Stomach (tissue), 9 donors: Measurements from ENCODE around the gene SMIM35. TPM values are rescaled to one million over a fixed set of nuclear protein-coding genes. Genes with fewer than 3 reads are reported as not detected.

Experiments
- DNase-seq, 2 donors: peaks; one replicate each; pipeline versions ENCODE4 v3.0.0 to v3.0.0-alpha.2; 2013 to 2019
- H3K27ac ChIP-seq, 5 donors: fragments of 200-600 bp in 4 of 5; sonication (generic) in 4 of 5; one replicate each; pipeline ENCODE4 v1.5.1; 2013 to 2019; ENCODE audit warnings: mild to moderate bottlenecking in 1 of 5, moderate library complexity in 1 of 5
- H3K27me3 ChIP-seq, 3 donors: fragments of 200-600 bp; sonication (generic); one replicate each; pipeline ENCODE4 v1.5.1; 2017 to 2019; ENCODE audit warnings: mixed run types in 1 of 3
- H3K36me3 ChIP-seq, 4 donors: fragments of 200-600 bp; sonication (generic); 1 replicate in 3 of 4; 2 replicates in 1 of 4; pipeline ENCODE4 v1.5.1; 2016 to 2019
- H3K4me1 ChIP-seq, 4 donors: fragments of 200-600 bp; sonication (generic); one replicate each; pipeline ENCODE4 v1.5.1; 2016 to 2019
- H3K4me3 ChIP-seq, 4 donors: fragments of 200-600 bp; sonication (generic) in 3 of 4; one replicate each; pipeline ENCODE4 v1.5.1; 2016 to 2019; ENCODE audit warnings: mild to moderate bottlenecking in 1 of 4
- H3K9me3 ChIP-seq, 4 donors: fragments of 200-600 bp; sonication (generic); one replicate each; pipeline ENCODE4 v1.5.1; 2016 to 2019
- CTCF ChIP-seq, 7 experiments: fragments of 450-650 bp in 4 of 7; fragments of 200-600 bp in 3 of 7; sonication (generic) in 3 of 7; IDR thresholded peaks; one replicate each; pipeline ENCODE4 v1.5.1; 2016 to 2019; ENCODE audit warnings: antibody characterized with exemption in 7 of 7, control low read depth in 2 of 7, mild to moderate bottlenecking in 1 of 7
- EP300 ChIP-seq: sonication (generic); formaldehyde crosslinking; IDR thresholded peaks from one replicate; pipeline ENCODE4 v1.6.1; 2017; ENCODE audit warnings: antibody characterized with exemption
- POLR2A ChIP-seq, 4 donors: fragments of 450-650 bp; IDR thresholded peaks; one replicate each; pipeline ENCODE4 v1.6.1; 2016; ENCODE audit warnings: antibody characterized with exemption in 4 of 4, control low read depth in 2 of 4, mild to moderate bottlenecking in 1 of 4, moderate library complexity in 1 of 4
- POLR2AphosphoS5 ChIP-seq, 3 donors: sonication (generic); formaldehyde crosslinking; IDR thresholded peaks; one replicate each; pipeline ENCODE4 v1.6.1; 2016; ENCODE audit warnings: antibody characterized with exemption in 3 of 3
- WGBS, 5 donors: extraction: QIAGEN DNeasy Blood & Tissue Kit in 3 of 5; methylation state at CpG; one replicate each; pipeline versions ENCODE4 v1.1.5 to v1.1.7; 2013 to 2018; 5-methylcytosine and 5-hydroxymethylcytosine counted together
- intact Hi-C: fragments of 100-400 bp; cut with DNase I; formaldehyde crosslinking; loops from one replicate; pipeline ENCODE4 v1.15.1; 2023; ENCODE audit warnings: low total_unique reads
- polyA plus RNA-seq, 3 donors: library from polyadenylated mRNA; stranded (reverse); fragments of 200-250 nt; gene quantifications; one replicate each; pipeline ENCODE4 v1.2.3, GENCODE V29; 2013
- total RNA-seq, 5 donors: library from RNA; depleted of rRNA; stranded (reverse); fragments of >200 nt; gene quantifications; one replicate each; pipeline versions ENCODE4 v1.1.0 to v1.2.3, GENCODE V29; 2014 to 2016
- donor health status: healthy with polysubstance abuse.
- donor health status: Bipolar disorder and iron deficiency.
- donor health status: healthy.

SMIM35 gene
- total and polyA plus RNA-seq, 8 donors = 0.03 TPM; not detected in 7

GRCh38 chr11:117993988-117994745 lies 92.6 kb downstream of the SMIM35 start:
- Histone ChIP-seq H3K4me1 (peaks cover 0 to 35% (median 0%) of the 10 kb centered on the region in 4 donors), H3K4me3 (no peak overlapping the region), H3K27ac (no peak overlapping the region), H3K9me3 (no peaks in the 10 kb centered on the region), H3K27me3 (peaks cover 0 to under 1% (median 0%) of the 10 kb centered on the region in 3 donors), H3K36me3 (peaks cover 0 to 59% (median 19%) of the 10 kb centered on the region in 4 donors)
- intact Hi-C loops = no loop called here
- 60 to 70% (median 65%) methylated on average over 9 of the region's 9 CpGs for WGBS, 5 donors
- DNase-seq = no peak
- TF ChIP-seq EP300 (no peak), POLR2AphosphoS5 (IDR thresholded peaks at IDR 0.05) (no peak), CTCF (IDR thresholded peaks at IDR 0.05) (no peak), POLR2A (IDR thresholded peaks at IDR 0.05) (no peak)

- 72 to 94% (median 86%) methylated on average over 2 of the region's 2 CpGs for WGBS, 5 donors
- DNase-seq = no peak
- Histone ChIP-seq H3K27me3 (peaks cover 0 to 16% (median under 1%) of the 10 kb centered on the region in 3 donors), H3K36me3 (peaks cover 0 to 52% (median 19%) of the 10 kb centered on the region in 4 donors), H3K27ac (no peak overlapping the region), H3K4me3 (peak overlapping the region in 1 of 4 donors; percentile 55), H3K4me1 (peaks cover 0 to 40% (median 0%) of the 10 kb centered on the region in 4 donors), H3K9me3 (no peaks in the 10 kb centered on the region)
- intact Hi-C loops = no loop called here
- TF ChIP-seq POLR2AphosphoS5 (IDR thresholded peaks at IDR 0.05) (no peak), EP300 (no peak), CTCF (IDR thresholded peaks at IDR 0.05) (no peak), POLR2A (IDR thresholded peaks at IDR 0.05) (no peak)
Observed at GRCh38 chr11:117992620-117993019, 94.1 kb downstream of the SMIM35 start.

GRCh38 chr11:117992136-117992535 lies 94.6 kb downstream of the SMIM35 start:
- no peaks in the 10 kb centered on the region for H3K9me3 ChIP-seq
- 80 to 91% (median 83%) methylated on average over 4 of the region's 4 CpGs for WGBS, 5 donors
- no peak overlapping the region for H3K27ac ChIP-seq
- H3K4me1 ChIP-seq = peaks cover 0 to 40% (median under 1%) of the 10 kb centered on the region in 4 donors
- DNase-seq = no peak
- peaks cover 0 to 48% (median 18%) of the 10 kb centered on the region in 4 donors for H3K36me3 ChIP-seq
- H3K4me3 ChIP-seq = peak overlapping the region in 1 of 4 donors; percentile 55
- H3K27me3 ChIP-seq = peaks cover 0 to 21% (median 5%) of the 10 kb centered on the region in 3 donors
- intact Hi-C loops = no loop called here
- TF ChIP-seq CTCF (IDR thresholded peaks at IDR 0.05) (no peak), POLR2A (IDR thresholded peaks at IDR 0.05) (no peak), POLR2AphosphoS5 (IDR thresholded peaks at IDR 0.05) (no peak), EP300 (no peak)

- WGBS, 5 donors = 85 to 92% (median 89%) methylated on average over 12 to 13 of the region's 13 CpGs
- TF ChIP-seq EP300 (no peak), CTCF (IDR thresholded peaks at IDR 0.05) (no peak), POLR2A (IDR thresholded peaks at IDR 0.05) (no peak), POLR2AphosphoS5 (IDR thresholded peaks at IDR 0.05) (no peak)
- DNase-seq = no peak
- intact Hi-C loops = no loop called here
- peaks cover 11 to 54% (median 15%) of the 10 kb centered on the region in 4 donors for H3K4me1 ChIP-seq
- H3K27ac ChIP-seq = peak overlapping the region in 4 of 5 donors; percentile 10 to 90 (median 55)
- H3K9me3 ChIP-seq = no peaks in the 10 kb centered on the region
- H3K4me3 ChIP-seq = peak overlapping the region in 3 of 4 donors; percentile 55 to 62 (median 56)
- peaks cover 0 to 29% (median 4%) of the 10 kb centered on the region in 4 donors for H3K36me3 ChIP-seq
- peaks cover 0 to 32% (median 12%) of the 10 kb centered on the region in 3 donors for H3K27me3 ChIP-seq
Observed at GRCh38 chr11:117989351-117990102, 97.2 kb downstream of the SMIM35 start.
